22Rv1 (cell line): Measurements from ENCODE around the gene ZBTB8B.
"Not testable (repeated sequence)": the region's sequence is repeated elsewhere in the genome, so short reads cannot be mapped to it uniquely, and the experiment has no call there.

ENCODE experiments used
- H3K27ac ChIP-seq: fragments of 450-650 bp; 2 replicates; pipeline ENCODE4 v1.5.1; 2017
- ZFX ChIP-seq: fragments of 450-650 bp; IDR thresholded peaks from 2 replicates; pipeline ENCODE4 v1.6.1; 2017; ENCODE audit warnings: antibody characterized with exemption, borderline replicate concordance
- TF ChIP-seq, protein P1 (sequence below): fragments of 450-650 bp; IDR thresholded peaks from 2 replicates; pipeline ENCODE4 v1.5.1; 2017; ENCODE audit warnings: mild to moderate bottlenecking

Gene ZBTB8B

DNA sequence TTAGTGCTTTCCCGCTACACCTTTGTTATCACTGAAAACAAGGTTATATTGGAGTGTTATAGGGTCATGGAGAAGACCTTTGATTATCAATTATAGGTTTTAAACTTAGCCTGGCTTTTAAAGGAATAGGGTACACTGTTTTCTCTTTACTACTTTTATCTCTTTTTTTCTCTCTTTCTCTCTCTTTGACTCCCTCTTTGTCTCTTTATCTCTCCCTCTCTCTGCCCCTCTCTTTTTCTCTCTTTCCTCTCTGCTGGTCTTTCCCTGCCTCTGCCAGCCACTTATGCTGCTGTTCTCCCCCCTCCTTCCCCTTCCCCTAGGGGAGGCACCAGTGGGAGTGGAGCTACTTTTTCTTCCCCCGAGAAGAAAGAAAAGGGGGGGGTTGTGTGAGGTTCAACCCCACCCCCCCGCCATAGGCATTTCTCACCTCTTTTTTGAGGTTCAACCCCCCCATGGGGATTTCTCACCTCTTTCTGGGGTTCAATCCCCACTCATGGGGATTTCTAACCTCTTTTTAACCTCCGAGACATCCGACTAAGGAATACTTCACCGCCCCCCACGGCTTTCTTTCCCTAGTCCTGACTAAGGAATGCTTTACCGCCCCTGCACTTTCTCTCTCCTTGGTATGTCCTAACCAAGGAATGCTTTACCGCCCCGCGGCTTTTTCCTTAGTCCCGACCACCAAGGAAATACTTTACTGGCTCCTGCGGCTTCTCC is 17.2 kb upstream of the ZBTB8B start:
- TF ChIP-seq, protein P1, sequence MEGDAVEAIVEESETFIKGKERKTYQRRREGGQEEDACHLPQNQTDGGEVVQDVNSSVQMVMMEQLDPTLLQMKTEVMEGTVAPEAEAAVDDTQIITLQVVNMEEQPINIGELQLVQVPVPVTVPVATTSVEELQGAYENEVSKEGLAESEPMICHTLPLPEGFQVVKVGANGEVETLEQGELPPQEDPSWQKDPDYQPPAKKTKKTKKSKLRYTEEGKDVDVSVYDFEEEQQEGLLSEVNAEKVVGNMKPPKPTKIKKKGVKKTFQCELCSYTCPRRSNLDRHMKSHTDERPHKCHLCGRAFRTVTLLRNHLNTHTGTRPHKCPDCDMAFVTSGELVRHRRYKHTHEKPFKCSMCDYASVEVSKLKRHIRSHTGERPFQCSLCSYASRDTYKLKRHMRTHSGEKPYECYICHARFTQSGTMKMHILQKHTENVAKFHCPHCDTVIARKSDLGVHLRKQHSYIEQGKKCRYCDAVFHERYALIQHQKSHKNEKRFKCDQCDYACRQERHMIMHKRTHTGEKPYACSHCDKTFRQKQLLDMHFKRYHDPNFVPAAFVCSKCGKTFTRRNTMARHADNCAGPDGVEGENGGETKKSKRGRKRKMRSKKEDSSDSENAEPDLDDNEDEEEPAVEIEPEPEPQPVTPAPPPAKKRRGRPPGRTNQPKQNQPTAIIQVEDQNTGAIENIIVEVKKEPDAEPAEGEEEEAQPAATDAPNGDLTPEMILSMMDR = no peak
- no peak for TF ChIP-seq ZFX
- H3K27ac ChIP-seq = no peak overlapping the region

DNA sequence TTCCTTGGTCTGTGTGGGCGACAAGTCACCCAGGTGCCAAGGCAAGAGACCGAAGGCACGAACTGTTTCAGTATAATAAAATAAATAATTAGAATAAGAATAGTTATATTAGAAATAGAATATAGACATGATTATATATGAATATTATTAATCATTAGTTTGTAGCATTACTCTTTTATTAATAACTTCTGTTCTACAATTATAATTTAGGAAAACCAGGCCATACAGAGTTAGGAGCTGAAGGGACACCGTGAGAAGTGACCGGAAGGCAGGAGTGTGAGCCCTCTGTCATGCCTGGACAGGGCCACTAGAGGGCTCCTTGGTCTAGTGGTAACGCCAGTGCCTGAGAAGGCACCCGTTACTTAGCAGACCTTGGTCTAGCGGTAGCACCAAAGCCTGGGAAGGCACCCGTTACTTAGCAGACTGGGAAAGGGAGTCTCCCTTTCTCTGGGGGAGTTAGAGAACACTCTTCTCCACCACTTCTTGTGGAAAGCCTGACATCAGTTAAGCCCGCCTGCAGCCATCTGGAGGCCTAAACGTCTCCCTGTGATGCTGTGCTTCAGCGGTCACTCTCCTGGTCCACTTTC is 16.6 kb upstream of the ZBTB8B start:
- TF ChIP-seq, protein P1 = peak; percentile 88
- H3K27ac ChIP-seq = not testable (repeated sequence)

DNA sequence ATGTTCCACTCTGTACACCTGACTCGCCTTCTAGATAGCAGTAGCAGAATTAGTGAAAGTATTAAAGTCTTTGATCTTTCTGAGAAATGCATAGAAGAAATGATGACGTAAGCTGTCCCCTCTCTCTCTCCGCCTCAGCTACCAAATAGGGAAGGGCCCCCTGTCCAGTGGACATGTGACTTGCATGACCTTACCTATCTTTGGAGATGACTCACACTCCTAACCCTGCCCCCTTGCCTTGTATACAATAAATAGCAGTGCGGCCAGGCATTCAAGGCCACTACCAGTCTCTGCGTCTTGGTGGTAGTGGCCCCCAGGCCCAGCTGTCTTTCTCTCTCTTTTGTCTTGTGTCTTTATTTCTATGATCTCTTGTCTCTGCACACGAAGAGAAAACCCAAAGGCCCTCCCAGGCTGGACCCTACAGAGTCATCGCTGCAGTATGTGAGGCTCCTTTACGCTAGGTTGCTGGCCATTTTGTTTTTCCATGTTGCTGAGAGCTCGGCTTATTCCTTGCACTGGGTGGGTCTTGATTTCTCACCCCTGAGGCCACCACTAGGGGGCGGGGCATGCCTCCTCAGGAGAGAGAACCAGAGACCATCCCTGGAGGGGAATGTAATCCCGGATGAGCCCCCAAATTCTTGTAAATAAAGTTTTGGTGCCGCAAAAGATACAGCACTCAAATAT is 16.0 kb upstream of the ZBTB8B start:
- TF ChIP-seq, protein P1 = peak; percentile 44
- no peak for TF ChIP-seq ZFX
- H3K27ac ChIP-seq = no peak overlapping the region

DNA sequence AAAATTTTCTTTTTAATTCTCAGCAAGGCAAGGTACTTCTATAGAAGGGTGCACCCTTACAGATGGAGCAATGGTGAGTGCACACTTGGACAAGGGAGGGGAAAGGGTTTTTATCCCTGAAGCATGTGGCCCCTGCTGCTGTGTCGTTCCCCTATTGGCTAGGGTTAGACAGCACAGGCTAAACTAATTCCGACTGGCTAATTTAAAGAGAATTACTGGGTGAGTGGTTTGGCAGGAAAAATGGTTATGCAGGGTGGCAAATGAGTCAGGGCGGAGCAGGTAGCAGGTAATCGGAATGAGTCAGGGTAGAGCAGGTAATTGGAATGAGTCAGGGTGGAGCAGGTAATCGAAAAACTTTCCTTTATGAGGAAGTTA is 15.4 kb upstream of the ZBTB8B start:
- not testable (repeated sequence) for H3K27ac ChIP-seq

DNA sequence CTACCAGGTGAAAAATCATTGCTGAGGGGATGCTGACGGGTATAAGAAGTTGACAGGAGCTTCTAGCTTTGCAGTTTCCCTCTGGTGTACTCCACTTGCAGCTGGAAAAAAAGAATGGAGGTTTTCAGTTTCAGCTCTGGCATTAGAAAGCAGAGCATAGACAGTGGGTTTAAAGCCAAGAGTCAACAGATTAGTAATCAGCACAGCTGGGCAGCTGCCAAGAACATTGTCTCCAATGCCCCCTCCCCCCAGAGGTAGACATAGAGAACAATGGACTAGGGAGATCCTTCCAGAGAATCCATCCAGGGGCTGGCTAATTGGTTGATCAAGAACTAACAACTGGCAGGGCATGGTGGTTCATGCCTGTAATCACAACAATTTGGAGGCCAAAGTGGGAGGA is 10.1 kb upstream of the ZBTB8B start:
- TF ChIP-seq, protein P1 = no peak
- no peak for TF ChIP-seq ZFX

DNA sequence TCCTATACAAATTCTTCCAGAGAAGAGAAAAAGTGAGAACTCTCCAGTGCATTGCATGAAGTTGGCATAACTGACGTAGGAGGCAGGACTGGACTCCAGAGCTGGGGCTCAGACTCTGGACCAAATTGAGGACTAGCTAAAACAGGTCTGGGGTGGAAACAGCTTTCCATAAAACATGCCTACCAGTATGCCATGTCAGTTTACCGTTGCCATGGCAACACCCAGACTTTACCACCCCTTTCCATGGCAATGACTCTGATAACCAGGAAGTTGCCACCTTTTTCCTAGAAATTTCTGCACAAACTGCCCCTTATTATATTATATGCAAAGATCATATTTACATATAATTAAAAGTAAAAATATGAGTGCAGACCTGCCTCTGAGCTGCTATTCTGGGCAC is 8.9 kb upstream of the ZBTB8B start:
- TF ChIP-seq, protein P1 = no peak
- no peak for TF ChIP-seq ZFX
- no peak overlapping the region for H3K27ac ChIP-seq

More for the DNA sequence above, 10.1 kb upstream of the ZBTB8B start:
- no peak overlapping the region for H3K27ac ChIP-seq

DNA sequence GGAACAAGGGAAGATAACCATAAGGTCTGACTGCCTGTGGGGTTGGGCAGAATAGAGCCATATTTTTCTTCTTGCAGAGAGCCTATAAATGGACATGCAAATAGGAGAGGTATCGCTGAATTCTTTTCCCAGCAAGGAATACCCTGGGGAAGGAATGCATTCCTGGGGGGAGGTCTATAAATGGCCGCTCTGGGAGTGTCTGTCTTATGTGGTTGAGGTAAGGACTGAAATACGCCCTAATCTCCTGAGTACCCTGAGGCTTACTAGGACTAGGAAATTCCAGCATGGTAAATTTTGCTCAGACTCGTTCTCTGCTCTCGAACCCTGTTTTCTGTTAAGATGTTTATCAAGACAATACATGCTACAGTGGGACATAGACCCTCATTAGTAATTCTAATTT is 6.1 kb upstream of the ZBTB8B start:
- H3K27ac ChIP-seq = not testable (repeated sequence)

DNA sequence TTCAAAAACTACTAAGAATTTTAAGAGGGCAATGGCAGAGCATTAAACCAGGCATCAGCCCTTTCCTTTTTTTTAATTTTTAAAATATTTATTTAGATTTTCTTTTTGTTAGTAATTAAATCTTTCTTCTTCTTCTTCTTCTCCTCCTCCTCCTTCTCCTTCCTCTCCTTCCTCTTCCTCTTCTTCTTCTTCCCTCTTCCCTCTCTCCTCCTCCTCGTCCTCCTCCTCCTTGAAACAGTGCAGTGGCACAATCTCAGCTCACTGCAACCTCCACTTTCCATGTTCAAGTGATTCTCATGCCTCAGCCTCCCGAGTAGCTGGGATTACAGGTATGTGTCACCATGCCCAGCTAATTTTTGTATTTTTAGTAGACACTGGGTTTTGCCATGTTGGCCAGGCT is 1.9 kb upstream of the ZBTB8B start:
- not testable (repeated sequence) for H3K27ac ChIP-seq
